PC-3 (cell line): ENCODE measurements around the gene NDOR1. TPM values are rescaled to one million over a fixed set of nuclear protein-coding genes. Genes with fewer than 3 reads are reported as not detected.

Source experiments
- ATAC-seq: fragments of 200-7000 bp; cut with Tn5 transposase; 2 replicates; pipeline ENCODE4 v1.9.1; 2020; ENCODE audit warnings: mild to moderate bottlenecking, moderate library complexity
- BruUV-seq: library from RNA; stranded (reverse); fragments of 400-500 nt; replicated peaks from 2 replicates; lab custom pipeline; 2021; lab: Mats Ljungman, UMichigan
- CTCF ChIA-PET: fragments of 300-600 bp; sonication (Branson Sonifier 250); formaldehyde crosslinking; loops from one replicate; lab custom pipeline; 2022; ENCODE audit warnings: antibody characterized with exemption; lab: Charles Lee
- POLR2A ChIA-PET: fragments of 300-600 bp; sonication (Branson Sonifier 250); formaldehyde crosslinking; loops from one replicate; lab custom pipeline; 2022; ENCODE audit warnings: antibody characterized with exemption; ENCODE audit not compliant: unreplicated experiment; lab: Charles Lee
- DNase-seq: peaks from one replicate; pipeline ENCODE4 v3.0.0-alpha.2; 2015
- H2AFZ ChIP-seq: fragments of 300-600 bp; sonication (generic); 2 replicates; pipeline ENCODE4 v1.6.0; 2016; ENCODE audit warnings: antibody characterized with exemption, low read length
- H3F3A ChIP-seq: fragments of 300-600 bp; sonication (generic); one replicate; pipeline ENCODE4 v1.6.0; 2017; ENCODE audit warnings: antibody characterized with exemption, low read length, control low read depth, mild to moderate bottlenecking; ENCODE audit not compliant: unreplicated experiment
- H3K27ac ChIP-seq: fragments of 300-600 bp; sonication (generic); 2 replicates; pipeline ENCODE4 v1.5.1; 2016; ENCODE audit warnings: mild to moderate bottlenecking, low read length
- H3K27me3 ChIP-seq: fragments of 300-600 bp; sonication (generic); 2 replicates; pipeline ENCODE4 v1.6.1; 2016; ENCODE audit warnings: low read length, mixed read lengths
- H3K36me3 ChIP-seq: fragments of 300-600 bp; sonication (generic); 2 replicates; pipeline ENCODE4 v1.6.1; 2016; ENCODE audit warnings: low read depth, mixed run types, low read length, mixed read lengths
- H3K4me1 ChIP-seq: fragments of 300-600 bp; sonication (generic); 2 replicates; pipeline ENCODE4 v1.5.1; 2016; ENCODE audit warnings: low read length; ENCODE audit not compliant: insufficient read depth
- H3K4me2 ChIP-seq: fragments of 300-600 bp; sonication (generic); 2 replicates; pipeline ENCODE4 v1.6.0; 2016; ENCODE audit warnings: low read length
- H3K4me3 ChIP-seq: fragments of 300-600 bp; sonication (generic); 2 replicates; pipeline ENCODE4 v1.5.1; 2016; ENCODE audit warnings: mild to moderate bottlenecking, low read length, mixed read lengths
- H3K79me2 ChIP-seq: fragments of 300-600 bp; sonication (generic); 2 replicates; pipeline ENCODE4 v1.6.1; 2017; ENCODE audit warnings: low read length, mixed read lengths
- H3K9ac ChIP-seq: fragments of 300-600 bp; sonication (generic); 2 replicates; pipeline ENCODE4 v1.6.0; 2016; ENCODE audit warnings: mild to moderate bottlenecking, low read length
- H3K9me2 ChIP-seq: fragments of 300-600 bp; sonication (generic); replicated peaks from 2 replicates; pipeline ENCODE4 v1.6.1; 2016; ENCODE audit warnings: mixed run types, low read length, mixed read lengths
- H3K9me3 ChIP-seq: fragments of 300-600 bp; sonication (generic); 2 replicates; pipeline ENCODE4 v1.6.1; 2016; ENCODE audit warnings: low read length, mixed read lengths
- H4K20me1 ChIP-seq: fragments of 300-600 bp; sonication (generic); 2 replicates; pipeline ENCODE4 v1.6.1; 2016; ENCODE audit warnings: low read length, mixed read lengths
- EZH2 ChIP-seq: fragments of 300-600 bp; sonication (generic); IDR thresholded peaks from one replicate; pipeline ENCODE4 v1.6.1; 2017; ENCODE audit warnings: antibody characterized with exemption, mild to moderate bottlenecking, low read length; ENCODE audit not compliant: unreplicated experiment
- EZH2phosphoT487 ChIP-seq: fragments of 300-600 bp; sonication (generic); IDR thresholded peaks from 2 replicates; pipeline ENCODE4 v1.6.1; 2018; ENCODE audit warnings: mild to moderate bottlenecking, antibody characterized with exemption, low read length, borderline replicate concordance
- intact Hi-C: fragments of 100-400 bp; cut with micrococcal nuclease; formaldehyde crosslinking; loops from 2 replicates; pipeline ENCODE4 v1.9.0; 2023
- total RNA-seq: library from RNA; depleted of rRNA; stranded (reverse); fragments of >200 nt; gene quantifications from 2 replicates; pipeline ENCODE4 v1.2.3, GENCODE V29; 2014
- TF ChIP-seq, protein P1 (sequence below): fragments of 300-600 bp; sonication (generic); conservative IDR thresholded peaks from 2 replicates; pipeline ENCODE4 v1.5.1; 2017; ENCODE audit warnings: antibody characterized with exemption, low read depth, mild to moderate bottlenecking, low read length

NDOR1 gene
- total RNA-seq, 1 experiment from 2014 or later: 25.7 TPM

DNA sequence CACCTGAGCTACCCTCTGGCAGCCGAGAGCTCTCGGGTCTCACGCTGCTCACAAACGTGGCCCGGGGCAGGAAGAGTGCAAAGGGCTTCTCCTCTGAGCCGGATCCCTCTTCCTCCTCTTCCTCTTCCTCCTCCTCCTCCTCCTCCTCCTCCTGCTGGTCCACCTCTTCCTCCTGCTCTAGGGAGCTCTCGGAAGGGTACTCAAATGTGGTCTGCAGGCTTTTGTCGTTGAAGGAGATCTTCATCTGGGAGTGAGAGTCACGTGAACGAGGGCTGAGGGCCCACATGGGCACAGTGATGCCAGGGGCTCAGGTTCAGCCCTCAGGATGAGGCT is 13.1 kb upstream of the NDOR1 start:
- ChIA-PET POLR2A (no interaction called here), CTCF (no interaction called here)
- intact Hi-C loops: no loop called here
- ATAC-seq: no peak
- Histone ChIP-seq H3K79me2 (peaks cover 29% of the 10 kb centered on the region), H3K36me3 (no peaks in the 10 kb centered on the region), H2AFZ (no peak overlapping the region), H3K9me2 (no peaks in the 10 kb centered on the region), H3F3A (no peaks in the 10 kb centered on the region), H3K4me1 (peaks cover 31% of the 10 kb centered on the region), H3K27ac (no peak overlapping the region), H4K20me1 (peaks cover 11% of the 10 kb centered on the region), H3K9me3 (no peaks in the 10 kb centered on the region), H3K4me3 (no peak overlapping the region), H3K4me2 (no peak overlapping the region), H3K9ac (no peak overlapping the region), H3K27me3 (no peaks in the 10 kb centered on the region)
- BruUV-seq: no TSS peak
- TF ChIP-seq, protein P1, sequence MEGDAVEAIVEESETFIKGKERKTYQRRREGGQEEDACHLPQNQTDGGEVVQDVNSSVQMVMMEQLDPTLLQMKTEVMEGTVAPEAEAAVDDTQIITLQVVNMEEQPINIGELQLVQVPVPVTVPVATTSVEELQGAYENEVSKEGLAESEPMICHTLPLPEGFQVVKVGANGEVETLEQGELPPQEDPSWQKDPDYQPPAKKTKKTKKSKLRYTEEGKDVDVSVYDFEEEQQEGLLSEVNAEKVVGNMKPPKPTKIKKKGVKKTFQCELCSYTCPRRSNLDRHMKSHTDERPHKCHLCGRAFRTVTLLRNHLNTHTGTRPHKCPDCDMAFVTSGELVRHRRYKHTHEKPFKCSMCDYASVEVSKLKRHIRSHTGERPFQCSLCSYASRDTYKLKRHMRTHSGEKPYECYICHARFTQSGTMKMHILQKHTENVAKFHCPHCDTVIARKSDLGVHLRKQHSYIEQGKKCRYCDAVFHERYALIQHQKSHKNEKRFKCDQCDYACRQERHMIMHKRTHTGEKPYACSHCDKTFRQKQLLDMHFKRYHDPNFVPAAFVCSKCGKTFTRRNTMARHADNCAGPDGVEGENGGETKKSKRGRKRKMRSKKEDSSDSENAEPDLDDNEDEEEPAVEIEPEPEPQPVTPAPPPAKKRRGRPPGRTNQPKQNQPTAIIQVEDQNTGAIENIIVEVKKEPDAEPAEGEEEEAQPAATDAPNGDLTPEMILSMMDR: no peak
- TF ChIP-seq EZH2 (no peak), EZH2phosphoT487 (no peak)
- no peak for DNase-seq

GRCh38 chr9:137192859-137193258 is 12.6 kb upstream of the NDOR1 start:
- Histone ChIP-seq H3K9me2 (no peaks in the 10 kb centered on the region), H3K36me3 (no peaks in the 10 kb centered on the region), H2AFZ (no peak overlapping the region), H3K27me3 (no peaks in the 10 kb centered on the region), H3K4me2 (no peak overlapping the region), H3K27ac (no peak overlapping the region), H3K79me2 (peaks cover 29% of the 10 kb centered on the region), H3K4me3 (no peak overlapping the region), H3F3A (no peaks in the 10 kb centered on the region), H3K4me1 (peaks cover 34% of the 10 kb centered on the region), H3K9me3 (no peaks in the 10 kb centered on the region), H4K20me1 (peaks cover 11% of the 10 kb centered on the region), H3K9ac (no peak overlapping the region)
- intact Hi-C loops: no loop called here
- TF ChIP-seq EZH2: no peak
- CTCF ChIA-PET: no interaction called here
- no peak for DNase-seq
- ATAC-seq: no peak
- POLR2A ChIA-PET: no interaction called here
- no TSS peak for BruUV-seq

- DNase-seq (no peak), ATAC-seq (no peak)
- Histone ChIP-seq H2AFZ (no peak overlapping the region), H3K27me3 (no peaks in the 10 kb centered on the region), H4K20me1 (peaks cover 17% of the 10 kb centered on the region), H3K4me2 (no peak overlapping the region), H3K9me3 (no peaks in the 10 kb centered on the region), H3K27ac (no peak overlapping the region), H3K9me2 (no peaks in the 10 kb centered on the region), H3K4me3 (no peak overlapping the region), H3K79me2 (peaks cover 26% of the 10 kb centered on the region), H3K4me1 (peaks cover 43% of the 10 kb centered on the region), H3K9ac (no peak overlapping the region), H3F3A (no peaks in the 10 kb centered on the region), H3K36me3 (no peaks in the 10 kb centered on the region)
- intact Hi-C loops: no loop called here
- ChIA-PET POLR2A (no interaction called here), CTCF (no interaction called here)
- TF ChIP-seq EZH2: no peak
- no peak for TF ChIP-seq EZH2phosphoT487
- TF ChIP-seq, protein P1: no peak
- BruUV-seq: no TSS peak
Observed at GRCh38 chr9:137193771-137194170, 11.7 kb upstream of the NDOR1 start.
